ENCODE results near the gene SIX3. TPM values are rescaled to one million over a fixed set of nuclear protein-coding genes. Genes with fewer than 3 reads are reported as not detected.

Gene SIX3
- total RNA-seq, 3 donors from 2014 or later (not counting 1 experiment from before 2014, with no cell fraction given): 0.15 to 0.39 TPM; not detected in 1

GRCh38 chr2:44967727-44968432 is 26.4 kb downstream of the SIX3 start:
- H3K27me3 ChIP-seq (ENCODE audit: control insufficient read depth, insufficient read depth, low read length): no peaks in the 10 kb centered on the region
- H3K4me1 ChIP-seq (ENCODE audit: control insufficient read depth, insufficient read depth, low read length): no peaks in the 10 kb centered on the region
- H3K27ac ChIP-seq (ENCODE audit: low read length): no peak overlapping the region
- no peak overlapping the region for H3K27ac Mint-ChIP-seq
- H3K9me3 ChIP-seq (ENCODE audit: control insufficient read depth, insufficient read depth, low read length): no peaks in the 10 kb centered on the region
- TF ChIP-seq CTCF (IDR thresholded peaks at IDR 0.05): no peak
- peaks cover 20 to 31% of the 10 kb centered on the region in 2 donors for H3K27me3 Mint-ChIP-seq (ENCODE audit: low read depth in 2 of 2)
- H3K36me3 Mint-ChIP-seq: no peaks in the 10 kb centered on the region
- no peak overlapping the region for H3K4me3 Mint-ChIP-seq
- no peaks in the 10 kb centered on the region for H3K4me1 Mint-ChIP-seq
- H3K4me3 ChIP-seq (ENCODE audit: low read length): no peak overlapping the region
- intact Hi-C loops (cut with micrococcal nuclease): no loop called here
- no peak for DNase-seq
- ATAC-seq: no peak
- H3K9me3 Mint-ChIP-seq: no peaks in the 10 kb centered on the region
- 91% methylated on average over 5 of the region's 5 CpGs for WGBS (ENCODE audit: insufficient coverage)
- H3K36me3 ChIP-seq (ENCODE audit: control insufficient read depth, insufficient read depth, low read length): no peaks in the 10 kb centered on the region

GRCh38 chr2:44969936-44970335 is 28.4 kb downstream of the SIX3 start:
- Histone ChIP-seq H3K4me3 (ENCODE audit: low read length) (no peak overlapping the region), H3K36me3 (ENCODE audit: control insufficient read depth, insufficient read depth, low read length) (no peaks in the 10 kb centered on the region), H3K9me3 (ENCODE audit: control insufficient read depth, insufficient read depth, low read length) (no peaks in the 10 kb centered on the region), H3K4me1 (ENCODE audit: control insufficient read depth, insufficient read depth, low read length) (no peaks in the 10 kb centered on the region), H3K27ac (ENCODE audit: low read length) (no peak overlapping the region), H3K27me3 (ENCODE audit: control insufficient read depth, insufficient read depth, low read length) (no peaks in the 10 kb centered on the region)
- no peak for TF ChIP-seq CTCF (IDR thresholded peaks at IDR 0.05)
- Mint-ChIP-seq H3K27me3 (ENCODE audit: low read depth in 2 of 2) (peaks cover 13 to 27% of the 10 kb centered on the region in 2 donors), H3K9me3 (no peaks in the 10 kb centered on the region), H3K4me3 (no peak overlapping the region), H3K4me1 (peaks cover 0 to 5% of the 10 kb centered on the region in 2 donors), H3K27ac (no peak overlapping the region), H3K36me3 (no peaks in the 10 kb centered on the region)
- DNase-seq: no peak
- ATAC-seq: no peak
- intact Hi-C loops (cut with micrococcal nuclease): no loop called here
- WGBS (ENCODE audit: insufficient coverage): 82% methylated on average over 4 of the region's 4 CpGs

- H3K9me3 Mint-ChIP-seq: no peaks in the 10 kb centered on the region
- no peak for TF ChIP-seq CTCF (IDR thresholded peaks at IDR 0.05)
- Histone ChIP-seq H3K9me3 (ENCODE audit: control insufficient read depth, insufficient read depth, low read length) (no peaks in the 10 kb centered on the region), H3K4me3 (ENCODE audit: low read length) (no peak overlapping the region), H3K36me3 (ENCODE audit: control insufficient read depth, insufficient read depth, low read length) (no peaks in the 10 kb centered on the region), H3K27ac (ENCODE audit: low read length) (no peak overlapping the region), H3K4me1 (ENCODE audit: control insufficient read depth, insufficient read depth, low read length) (no peaks in the 10 kb centered on the region), H3K27me3 (ENCODE audit: control insufficient read depth, insufficient read depth, low read length) (no peaks in the 10 kb centered on the region)
- no peaks in the 10 kb centered on the region for H3K36me3 Mint-ChIP-seq
- H3K27me3 Mint-ChIP-seq (ENCODE audit: low read depth in 2 of 2): peaks cover 13 to 27% of the 10 kb centered on the region in 2 donors
- 91% methylated on average over 15 of the region's 15 CpGs for WGBS (ENCODE audit: insufficient coverage)
- ATAC-seq (no peak), DNase-seq (no peak)
- H3K4me3 Mint-ChIP-seq: no peak overlapping the region
- peaks cover 0 to 5% of the 10 kb centered on the region in 2 donors for H3K4me1 Mint-ChIP-seq
- intact Hi-C loops (cut with micrococcal nuclease): no loop called here
- no peak overlapping the region for H3K27ac Mint-ChIP-seq
Measured at GRCh38 chr2:44970846-44971450, 29.4 kb downstream of the SIX3 start.
